ENCODE results near the gene CROCC2.
A peak's percentile ranks its signal among the peaks of the same experiment; 100 is the strongest.

The CROCC2 gene

GRCh38 chr2:240957656-240958365 is 51.7 kb downstream of the CROCC2 start:
- peak in 5 of 14 donors; percentile 13 to 67 (median 40) for DNase-seq

GRCh38 chr2:240958366-240959213 is 52.5 kb downstream of the CROCC2 start:
- no peak for DNase-seq

GRCh38 chr2:240959214-240959940 is 53.2 kb downstream of the CROCC2 start:
- no peak for DNase-seq

- DNase-seq, result no peak
Measured at GRCh38 chr2:240959941-240960308, 53.8 kb downstream of the CROCC2 start.

- no peak for DNase-seq
Measured at GRCh38 chr2:240960309-240960970, 54.3 kb downstream of the CROCC2 start.

GRCh38 chr2:240960971-240961876 is 55.1 kb downstream of the CROCC2 start:
- DNase-seq, result no peak

- no peak for DNase-seq
Measured at GRCh38 chr2:240961910-240962299, 55.8 kb downstream of the CROCC2 start.

- DNase-seq, result peak in 1 of 14 donors; percentile 30
Measured at GRCh38 chr2:240962300-240963064, 56.3 kb downstream of the CROCC2 start.

GRCh38 chr2:240963065-240963867 is 57.1 kb downstream of the CROCC2 start:
- no peak for DNase-seq

- DNase-seq, result no peak
Measured at GRCh38 chr2:240963868-240964703, 58.0 kb downstream of the CROCC2 start.

- no peak for DNase-seq
Measured at GRCh38 chr2:240964704-240965295, 58.7 kb downstream of the CROCC2 start.

GRCh38 chr2:240965296-240965904 is 59.3 kb downstream of the CROCC2 start:
- no peak for DNase-seq

- no peak for DNase-seq
Measured at GRCh38 chr2:240965905-240966456, 59.8 kb downstream of the CROCC2 start.

- DNase-seq, result no peak
Measured at GRCh38 chr2:240966457-240966905, 60.3 kb downstream of the CROCC2 start.

GRCh38 chr2:240966906-240967680 is 61.0 kb downstream of the CROCC2 start:
- DNase-seq, result no peak
